ENCODE results near the gene XRN2. TPM values are rescaled to one million over a fixed set of nuclear protein-coding genes. Genes with fewer than 3 reads are reported as not detected.

XRN2 gene
- total RNA-seq, 1 experiment from 2014 or later, result 123 TPM

GRCh38 chr20:21291026-21291425, 12.1 kb upstream of the XRN2 start:
- no peak for DNase-seq (ENCODE audit: low spot score)
- in situ Hi-C loops (cut with HindIII; ENCODE audit: low sequenced_read_pairs), result no loop called here

- DNase-seq (ENCODE audit: low spot score), result no peak
- in situ Hi-C loops (cut with HindIII; ENCODE audit: low sequenced_read_pairs), result no loop called here
Observed at GRCh38 chr20:21294755-21295154, 8.4 kb upstream of the XRN2 start.

DNA sequence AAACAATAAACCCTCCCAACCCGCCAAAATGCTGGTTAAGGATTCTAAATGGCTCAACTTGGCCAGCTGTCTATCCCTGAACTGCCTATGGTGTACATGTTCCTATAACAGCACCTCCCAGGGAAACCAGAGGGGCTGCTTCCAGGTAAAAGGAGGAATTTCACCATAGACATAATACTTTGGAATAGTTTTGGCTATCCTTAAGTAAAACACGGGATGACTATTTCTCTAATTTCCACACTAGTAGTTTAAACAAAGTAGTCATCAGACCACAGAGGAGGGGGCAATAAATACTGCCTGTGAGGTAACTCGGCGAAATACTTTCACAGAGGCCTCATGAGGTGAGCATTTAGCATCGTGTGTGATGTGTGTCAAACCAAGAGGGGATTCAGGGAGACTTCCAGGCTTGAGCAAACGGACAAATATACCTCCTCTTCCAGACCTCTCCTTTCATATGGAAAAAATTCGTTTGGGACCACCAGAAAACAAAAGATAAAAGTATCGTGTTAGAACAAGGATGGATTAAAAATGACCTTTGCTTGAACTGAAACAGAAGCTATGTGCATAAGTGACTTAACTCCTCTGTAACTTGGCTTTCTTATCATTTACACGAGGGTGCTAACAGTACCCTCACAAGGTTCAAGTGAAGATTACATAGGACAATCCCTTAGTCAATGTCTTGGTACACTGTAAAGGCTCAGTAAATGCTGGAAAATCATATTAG, 1.0 kb upstream of the XRN2 start:
- in situ Hi-C loops (cut with HindIII; ENCODE audit: low sequenced_read_pairs), result no loop called here
- DNase-seq (ENCODE audit: low spot score), result no peak

DNA sequence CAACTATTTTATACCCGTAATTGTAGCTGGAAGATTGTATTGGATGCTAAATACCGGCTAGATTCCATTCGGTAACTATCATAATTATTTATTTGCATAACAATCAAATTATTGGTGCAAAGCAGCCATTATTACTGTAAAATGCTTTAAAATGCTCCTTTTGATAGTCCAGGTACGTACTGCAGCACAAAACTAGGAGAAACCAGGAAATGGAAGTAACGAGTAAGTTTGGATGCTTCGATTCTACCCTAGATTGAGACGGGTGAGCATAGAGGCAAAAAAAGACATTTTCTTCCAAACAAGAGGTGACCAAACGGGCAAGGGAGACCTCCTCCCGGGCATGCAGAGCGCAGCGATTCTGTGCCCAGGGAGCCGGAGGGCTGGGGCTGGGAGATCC, 469 bp upstream of the XRN2 start:
- in situ Hi-C loops (cut with HindIII; ENCODE audit: low sequenced_read_pairs), result no loop called here
- DNase-seq (ENCODE audit: low spot score), result no peak

GRCh38 chr20:21303872-21304586, 898 bp downstream of the XRN2 start:
- DNase-seq (ENCODE audit: low spot score), result no peak
- in situ Hi-C loops (cut with HindIII; ENCODE audit: low sequenced_read_pairs), result no loop called here

- in situ Hi-C loops (cut with HindIII; ENCODE audit: low sequenced_read_pairs), result no loop called here
- no peak for DNase-seq (ENCODE audit: low spot score)
Observed at GRCh38 chr20:21308340-21308739, 5.2 kb downstream of the XRN2 start.

- no peak for DNase-seq (ENCODE audit: low spot score)
- in situ Hi-C loops (cut with HindIII; ENCODE audit: low sequenced_read_pairs), result no loop called here
Observed at GRCh38 chr20:21309678-21310467, 6.7 kb downstream of the XRN2 start.

DNA sequence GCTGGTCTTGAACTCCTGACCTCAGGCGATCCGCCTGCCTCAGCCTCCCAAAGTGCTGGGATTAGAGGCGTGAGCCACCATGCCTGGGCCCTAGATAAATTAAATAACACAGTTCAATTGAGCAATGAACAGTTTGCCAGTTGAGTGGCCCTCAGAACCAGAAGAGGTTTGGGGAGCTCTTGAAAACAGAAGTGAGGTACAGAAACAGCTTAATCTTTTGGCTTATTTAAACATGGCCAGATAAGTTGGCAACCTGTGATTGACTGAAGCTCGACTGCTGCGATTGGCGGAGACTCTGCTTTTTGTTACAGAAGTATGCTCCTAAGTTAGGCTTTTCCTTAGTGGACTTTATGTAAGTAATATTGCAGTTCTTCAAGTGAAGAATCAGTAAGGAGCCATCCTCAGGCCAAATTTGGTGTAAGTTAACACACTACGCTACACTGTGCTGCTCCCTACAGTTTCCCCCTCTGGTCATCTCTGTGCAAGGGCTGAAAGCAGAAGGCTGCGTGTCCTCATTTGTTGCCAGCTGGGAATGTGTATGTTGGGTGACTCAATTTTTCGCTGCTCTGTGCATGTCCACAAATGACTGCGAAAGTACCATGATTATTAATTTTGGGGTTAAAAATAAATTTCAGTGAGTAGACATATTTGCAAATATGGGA, 9.8 kb downstream of the XRN2 start:
- in situ Hi-C loops (cut with HindIII; ENCODE audit: low sequenced_read_pairs), result no loop called here
- DNase-seq (ENCODE audit: low spot score), result no peak

DNA sequence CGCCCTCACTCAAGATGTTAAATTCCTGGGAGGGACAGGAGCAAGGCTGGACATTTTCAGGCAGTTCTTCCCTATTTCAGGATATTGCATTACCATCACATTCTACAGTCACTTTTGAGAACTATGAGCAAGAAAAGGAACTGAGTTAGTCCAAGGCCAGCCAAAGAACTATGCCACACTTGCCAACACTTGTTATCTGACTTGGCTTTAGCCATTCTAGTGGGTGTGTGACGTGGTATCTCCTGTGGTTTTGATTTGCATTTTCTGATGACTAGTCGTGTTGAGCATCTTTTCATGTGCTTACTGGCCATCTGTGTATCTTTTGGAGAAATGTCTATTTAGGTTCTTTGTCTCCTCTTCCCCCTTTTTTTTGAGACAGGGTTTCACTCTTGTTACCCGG, 12.0 kb downstream of the XRN2 start:
- no peak for DNase-seq (ENCODE audit: low spot score)
- in situ Hi-C loops (cut with HindIII; ENCODE audit: low sequenced_read_pairs), result no loop called here

DNA sequence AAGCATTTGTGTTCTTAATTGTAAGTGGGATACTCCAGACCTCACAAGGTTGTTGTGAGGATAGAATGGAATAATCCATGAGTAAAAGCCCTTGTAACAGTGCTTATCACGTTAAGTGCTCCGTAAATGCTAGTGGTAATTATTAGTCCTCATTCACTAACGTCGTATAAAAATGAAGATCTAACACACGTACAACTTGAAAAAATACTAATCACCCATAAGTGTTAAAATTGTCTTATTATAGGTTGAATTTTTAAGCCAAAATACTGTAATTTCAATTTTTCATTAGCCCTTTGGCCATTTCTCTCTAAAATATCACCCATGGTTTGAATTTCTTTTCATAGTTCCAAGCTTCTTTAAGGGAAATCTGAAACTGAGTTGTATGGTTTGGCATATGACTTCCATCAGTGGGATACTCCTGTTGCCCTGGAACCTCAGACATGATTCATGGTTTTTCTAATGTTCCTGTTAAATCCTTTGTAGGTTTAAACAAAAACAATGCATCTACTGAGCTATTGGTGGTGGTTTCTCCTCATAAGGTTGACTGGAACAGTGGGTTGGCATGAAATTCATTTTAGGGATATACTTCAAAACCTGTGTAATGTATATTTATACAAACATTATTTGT, 19.1 kb downstream of the XRN2 start:
- no peak for DNase-seq (ENCODE audit: low spot score)
- in situ Hi-C loops (cut with HindIII; ENCODE audit: low sequenced_read_pairs), result no loop called here

DNA sequence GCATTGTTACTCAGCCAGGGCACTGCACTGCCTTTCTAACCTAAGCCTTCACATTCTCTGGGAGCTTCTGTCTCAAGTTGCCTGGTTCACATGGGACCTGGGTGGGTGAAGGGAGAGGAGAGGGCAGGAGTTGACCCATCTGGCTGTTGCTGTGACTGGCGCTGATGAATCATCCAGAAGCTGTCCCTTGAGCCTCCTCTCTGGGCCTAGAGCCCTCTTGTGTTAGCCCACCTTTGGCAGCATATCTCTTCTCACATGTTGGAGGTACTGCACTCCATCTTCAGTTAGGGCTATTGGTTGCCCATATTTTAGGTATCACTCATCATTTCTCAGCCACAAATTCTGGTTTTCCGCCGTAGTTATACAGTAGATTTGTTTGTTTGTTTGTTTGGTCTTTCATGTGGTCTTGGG, 19.8 kb downstream of the XRN2 start:
- no peak for DNase-seq (ENCODE audit: low spot score)
- in situ Hi-C loops (cut with HindIII; ENCODE audit: low sequenced_read_pairs), result no loop called here

GRCh38 chr20:21323640-21324039, 20.5 kb downstream of the XRN2 start:
- DNase-seq (ENCODE audit: low spot score), result no peak
- in situ Hi-C loops (cut with HindIII; ENCODE audit: low sequenced_read_pairs), result no loop called here

DNA sequence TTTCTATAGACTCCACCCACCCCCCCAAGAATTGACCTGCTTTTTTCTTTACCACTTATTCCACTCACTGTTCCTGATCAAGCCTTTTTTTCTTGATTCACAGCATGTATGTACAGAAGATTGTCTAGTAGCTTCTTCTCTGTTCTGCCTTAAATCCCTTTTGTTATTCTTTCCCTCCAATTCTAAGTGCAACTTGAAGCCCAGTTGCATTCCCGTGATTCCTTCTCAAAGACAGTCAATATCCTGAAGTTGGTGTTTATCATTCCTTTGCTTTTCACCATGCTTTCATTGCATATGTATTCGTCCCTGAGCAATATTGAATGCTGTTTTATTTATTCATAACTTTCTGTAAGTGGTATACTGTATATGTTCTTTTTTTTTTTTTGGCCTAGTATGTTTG, 21.0 kb downstream of the XRN2 start:
- DNase-seq (ENCODE audit: low spot score), result no peak
- in situ Hi-C loops (cut with HindIII; ENCODE audit: low sequenced_read_pairs), result no loop called here

- no peak for DNase-seq (ENCODE audit: low spot score)
- in situ Hi-C loops (cut with HindIII; ENCODE audit: low sequenced_read_pairs), result no loop called here
Observed at GRCh38 chr20:21325296-21325695, 22.2 kb downstream of the XRN2 start.

- in situ Hi-C loops (cut with HindIII; ENCODE audit: low sequenced_read_pairs), result no loop called here
- no peak for DNase-seq (ENCODE audit: low spot score)
Observed at GRCh38 chr20:21326700-21327099, 23.6 kb downstream of the XRN2 start.

- in situ Hi-C loops (cut with HindIII; ENCODE audit: low sequenced_read_pairs), result no loop called here
- DNase-seq (ENCODE audit: low spot score), result no peak
Observed at GRCh38 chr20:21336455-21337151, 33.5 kb downstream of the XRN2 start.

DNA sequence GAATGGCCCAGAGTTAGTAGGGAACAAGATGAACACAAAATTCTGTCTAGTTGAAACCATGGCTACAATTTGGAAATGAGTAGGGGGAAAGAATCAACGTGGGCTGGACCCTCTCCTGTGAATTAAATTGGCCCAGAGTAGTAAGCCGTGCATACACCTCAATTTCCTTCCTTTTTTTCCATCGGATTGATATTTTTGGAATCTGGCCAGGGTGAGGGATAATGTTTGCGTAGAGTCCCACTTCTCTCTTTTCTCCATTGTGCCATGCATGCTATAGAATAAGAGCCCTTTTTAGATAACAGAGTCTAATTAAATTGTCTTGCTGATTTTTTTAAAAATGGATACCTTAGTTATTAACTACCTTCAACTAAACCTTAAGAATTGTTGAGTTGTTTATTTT, 35.2 kb downstream of the XRN2 start:
- no peak for DNase-seq (ENCODE audit: low spot score)
- in situ Hi-C loops (cut with HindIII; ENCODE audit: low sequenced_read_pairs), result no loop called here

- in situ Hi-C loops (cut with HindIII; ENCODE audit: low sequenced_read_pairs), result no loop called here
- no peak for DNase-seq (ENCODE audit: low spot score)
Observed at GRCh38 chr20:21339499-21339898, 36.4 kb downstream of the XRN2 start.

Data from G401 (cell line).